ENCODE results near the gene ITGA11.
"Not testable (repeated sequence)": the region's sequence is repeated elsewhere in the genome, so short reads cannot be mapped to it uniquely, and the experiment has no call there.

ITGA11 gene

GRCh38 chr15:68424754-68425390 lies 7.1 kb downstream of the ITGA11 start:
- no peak for DNase-seq

DNA sequence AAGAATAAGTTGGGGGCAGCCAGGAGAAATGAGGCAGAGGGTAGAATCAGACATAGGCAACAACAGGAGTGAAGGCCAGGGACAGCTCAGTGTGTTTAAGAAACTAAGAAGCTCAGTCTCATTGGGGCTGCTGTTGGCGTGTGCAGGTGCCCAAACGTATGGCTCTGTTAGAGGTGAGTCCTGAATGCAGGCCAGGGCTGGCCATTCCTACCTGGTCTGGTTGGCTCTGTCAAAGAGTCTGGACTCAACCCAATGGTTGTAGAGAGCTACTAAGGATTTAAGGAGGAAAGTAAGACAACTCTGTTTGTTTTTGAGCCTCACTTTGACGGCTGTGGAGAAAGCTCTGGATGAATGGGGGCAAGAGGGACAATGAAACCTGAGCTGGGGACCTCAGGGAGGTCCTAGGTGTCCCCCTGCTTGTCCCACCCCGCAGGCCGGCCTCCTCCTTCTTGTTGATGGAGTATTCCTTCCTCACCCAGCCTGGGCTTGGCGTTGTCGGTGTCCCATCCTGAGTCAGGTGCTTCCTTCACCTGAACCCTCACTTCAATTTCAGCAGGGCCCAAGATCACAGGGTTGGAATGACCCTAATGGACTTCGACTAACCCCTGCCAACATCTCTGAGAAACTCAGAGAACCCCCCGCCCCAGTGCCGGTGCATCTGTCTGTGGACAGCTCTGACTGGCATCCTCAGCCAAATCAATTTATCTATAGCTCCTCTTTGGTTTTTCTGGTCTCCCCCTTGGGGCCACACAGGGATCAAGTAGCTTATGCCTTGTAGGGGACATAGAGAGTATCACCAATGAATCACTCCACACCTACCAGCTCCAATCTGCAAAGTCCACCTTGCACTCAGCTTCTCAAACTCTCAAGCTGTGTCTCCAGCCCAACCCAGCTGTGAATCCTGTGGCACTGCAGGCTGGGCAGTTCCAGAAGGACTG lies 8.3 kb downstream of the ITGA11 start:
- DNase-seq, result no peak

DNA sequence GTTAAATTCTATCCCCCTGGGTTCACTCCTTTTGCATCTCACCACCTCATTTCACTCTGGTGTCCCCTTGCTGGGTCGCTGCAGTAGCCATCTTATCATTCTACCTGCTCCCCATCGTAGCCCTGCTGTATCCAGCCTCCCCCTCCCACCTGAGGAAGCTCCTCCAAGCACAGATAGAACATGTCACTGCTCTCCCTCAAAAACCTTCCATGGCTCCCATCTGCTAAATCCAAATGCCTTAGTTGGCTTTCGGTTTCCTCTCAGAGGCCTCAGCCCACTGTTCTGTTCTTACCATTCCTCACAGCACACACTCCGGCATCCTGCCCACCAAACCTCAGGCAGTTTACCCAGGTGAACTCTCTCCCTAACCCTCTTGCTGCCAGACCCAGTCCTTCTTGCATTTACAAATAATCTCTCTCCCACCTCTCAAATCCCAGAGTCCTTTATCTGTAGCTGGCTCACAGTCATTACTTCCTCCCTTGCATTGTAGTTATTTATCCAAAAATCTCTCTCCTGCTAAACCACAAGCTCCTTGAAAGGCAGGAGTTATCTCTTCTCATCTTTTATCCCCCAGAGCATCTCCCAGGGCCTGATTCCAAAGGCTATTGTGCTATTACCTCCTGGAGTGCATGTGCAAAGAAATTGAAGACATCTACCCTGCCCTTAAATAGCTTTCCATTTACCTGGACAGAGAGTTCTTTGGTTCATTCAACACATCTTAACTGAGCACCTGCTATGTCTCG lies 9.4 kb downstream of the ITGA11 start:
- not testable (repeated sequence) for DNase-seq

- DNase-seq, result no peak
Observed at GRCh38 chr15:68421798-68422402, 10.1 kb downstream of the ITGA11 start.

DNA sequence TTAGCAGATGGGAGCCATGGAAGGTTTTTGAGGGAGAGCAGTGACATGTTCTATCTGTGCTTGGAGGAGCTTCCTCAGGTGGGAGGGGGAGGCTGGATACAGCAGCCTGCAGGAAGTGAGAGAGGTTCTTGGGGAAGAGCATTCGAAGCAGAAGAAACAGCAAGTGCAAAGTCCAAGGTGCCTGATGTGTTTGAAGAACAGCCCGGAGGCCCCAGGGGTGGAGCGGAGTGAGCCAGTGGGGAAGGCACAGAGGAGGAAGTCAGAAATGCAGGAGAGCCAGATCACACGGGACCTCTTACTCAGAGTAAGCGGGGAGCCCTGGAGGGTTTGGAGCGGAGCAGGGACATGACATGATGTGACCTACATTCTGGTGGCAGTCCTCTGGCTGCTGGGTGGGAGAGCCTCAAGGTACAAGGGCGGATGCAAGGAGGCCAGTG lies 10.8 kb downstream of the ITGA11 start:
- DNase-seq, result no peak

GRCh38 chr15:68420186-68420684 lies 11.7 kb downstream of the ITGA11 start:
- no peak for DNase-seq

GRCh38 chr15:68419301-68420175 lies 12.4 kb downstream of the ITGA11 start:
- no peak for DNase-seq

DNA sequence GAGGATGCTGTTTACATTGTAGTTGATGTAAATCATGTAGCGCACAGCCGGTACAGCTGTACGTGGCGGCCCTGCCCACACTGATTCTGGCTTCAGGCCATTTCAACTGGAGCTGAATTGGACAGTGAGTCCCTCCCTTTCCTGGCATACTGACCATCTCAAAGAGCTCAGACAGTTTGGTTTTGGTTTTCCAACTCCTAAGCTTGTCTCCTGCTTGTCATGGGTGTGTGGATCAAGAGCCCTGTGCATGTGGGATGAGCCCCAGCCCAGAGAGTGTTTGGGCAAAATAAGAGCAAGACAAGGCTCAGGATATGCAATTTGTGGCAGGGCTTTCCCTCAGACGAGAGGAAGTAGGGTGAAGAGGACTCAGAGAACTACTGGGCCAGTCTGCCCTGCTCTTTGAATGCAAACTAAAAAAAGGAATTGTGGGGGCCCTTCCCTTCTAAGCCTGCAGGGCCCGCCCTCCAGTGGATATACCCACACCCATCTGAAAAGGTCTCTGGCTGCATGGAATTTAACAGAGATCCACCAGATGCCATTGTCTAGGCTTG lies 13.3 kb downstream of the ITGA11 start:
- peak; percentile 40 to 72 for DNase-seq

- no peak for DNase-seq
Observed at GRCh38 chr15:68417897-68418296, 14.1 kb downstream of the ITGA11 start.

GRCh38 chr15:68417051-68417450 lies 14.9 kb downstream of the ITGA11 start:
- no peak for DNase-seq

GRCh38 chr15:68416158-68416535 lies 15.8 kb downstream of the ITGA11 start:
- no peak for DNase-seq

DNA sequence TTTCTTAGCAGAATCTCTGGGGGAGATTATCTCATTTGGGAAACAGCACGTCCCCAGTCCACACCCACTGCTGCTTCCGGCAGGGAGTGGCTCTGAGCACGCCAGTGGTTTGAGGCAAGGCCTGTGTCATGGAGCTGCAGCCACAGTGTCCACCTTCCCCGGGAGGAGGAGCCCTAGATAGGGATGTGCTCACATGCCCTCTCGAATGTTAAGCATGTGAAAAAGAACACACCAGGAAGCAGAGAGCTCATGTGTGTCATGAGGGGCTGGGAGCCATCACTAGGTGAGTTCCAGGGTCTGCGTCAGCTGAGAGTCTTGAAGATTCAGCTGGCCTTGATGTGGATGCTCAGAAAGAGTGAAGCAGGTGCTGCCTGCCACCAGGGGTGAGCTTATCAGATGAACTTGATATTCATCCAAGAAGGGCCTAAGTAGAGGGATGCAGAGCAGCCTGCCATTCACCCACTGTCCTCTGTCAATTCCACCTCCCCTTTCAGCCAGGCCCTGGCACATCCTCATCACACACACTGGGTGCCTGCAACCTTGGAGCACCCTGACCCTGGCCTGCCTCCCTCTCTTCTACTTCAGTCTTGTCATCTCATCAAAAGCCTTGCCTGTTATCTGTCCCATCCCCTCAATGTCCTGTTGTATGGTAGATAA lies 16.3 kb downstream of the ITGA11 start:
- DNase-seq, result no peak

- DNase-seq, result no peak
Observed at GRCh38 chr15:68415061-68415460, 16.9 kb downstream of the ITGA11 start.

GRCh38 chr15:68414591-68414990 lies 17.4 kb downstream of the ITGA11 start:
- DNase-seq, result no peak

DNA sequence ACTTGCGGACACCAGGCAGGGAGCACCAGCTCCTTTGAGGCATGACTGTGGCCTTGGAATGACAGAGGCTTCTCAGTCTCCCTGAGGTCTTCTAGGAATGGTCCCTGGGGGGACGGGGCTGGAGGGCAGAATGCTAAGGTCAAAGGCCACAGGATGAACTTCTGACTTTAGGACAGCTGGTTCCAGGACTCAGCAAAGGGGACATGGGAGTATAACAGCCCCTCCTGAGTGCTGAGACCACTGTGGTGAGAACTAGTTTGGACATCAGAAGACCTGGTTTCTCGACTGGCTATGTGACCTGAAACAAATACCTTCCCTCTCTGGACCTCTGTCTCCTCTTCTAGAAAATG lies 17.8 kb downstream of the ITGA11 start:
- no peak for DNase-seq

DNA sequence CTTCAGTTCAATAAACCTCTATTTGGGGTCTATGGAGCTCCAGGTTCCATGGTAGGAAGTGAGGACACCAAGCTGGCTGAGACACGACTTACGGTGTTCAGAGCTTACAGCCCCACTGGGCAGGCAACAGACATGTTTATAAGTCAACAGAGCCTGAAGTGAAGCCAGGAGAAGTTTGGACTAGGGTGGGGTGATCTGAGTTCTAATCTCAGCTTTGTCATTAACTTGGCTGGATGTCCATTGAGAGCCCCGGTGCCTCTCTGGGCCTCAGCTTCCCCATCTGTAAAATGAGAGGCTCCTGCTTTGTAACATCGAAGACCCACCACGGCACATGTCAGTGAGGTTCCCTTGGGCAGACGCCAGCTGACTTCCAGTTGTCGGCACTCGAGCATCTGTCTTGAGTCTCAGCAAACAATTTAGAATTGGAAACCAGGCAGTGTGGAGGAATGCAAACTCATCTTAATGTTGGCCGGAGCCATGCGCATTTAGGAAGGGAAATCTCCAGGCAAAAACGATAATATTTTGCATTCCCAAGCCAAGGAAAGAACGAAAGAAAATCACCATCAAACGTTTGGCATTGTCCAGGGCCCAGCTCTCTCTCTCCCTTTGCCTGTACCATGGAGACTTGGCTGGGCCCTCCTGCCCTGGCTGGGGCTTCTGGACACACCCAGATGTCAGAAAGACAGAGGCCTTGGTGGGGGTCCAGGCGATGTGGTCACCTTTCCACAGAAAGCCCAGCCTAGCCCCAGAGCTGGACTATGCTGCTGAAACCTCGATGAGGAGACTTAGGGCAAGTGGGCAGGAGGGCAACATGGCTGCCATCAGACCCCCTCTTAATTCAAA lies 18.4 kb downstream of the ITGA11 start:
- DNase-seq, result no peak

DNA sequence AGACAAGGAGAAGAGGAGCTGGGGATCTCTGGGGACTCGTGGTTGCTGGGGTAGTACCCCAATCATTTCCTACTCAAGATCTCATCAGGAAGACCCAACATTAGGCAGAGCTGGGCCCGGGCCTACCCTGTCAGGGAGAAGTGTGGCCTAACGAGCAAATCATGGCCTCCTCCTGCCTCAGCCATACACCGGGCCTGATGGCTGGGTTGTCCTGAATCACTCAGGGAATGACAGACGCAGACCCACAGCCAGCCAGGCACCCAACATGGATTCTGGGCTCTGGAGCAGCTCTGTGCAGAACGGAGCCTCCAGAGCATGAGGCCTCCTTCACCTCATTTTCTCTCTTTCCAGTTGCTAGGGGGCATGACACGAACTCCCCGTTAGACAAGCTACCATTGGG lies 19.7 kb downstream of the ITGA11 start:
- no peak for DNase-seq

GRCh38 chr15:68411735-68412134 lies 20.2 kb downstream of the ITGA11 start:
- no peak for DNase-seq

DNA sequence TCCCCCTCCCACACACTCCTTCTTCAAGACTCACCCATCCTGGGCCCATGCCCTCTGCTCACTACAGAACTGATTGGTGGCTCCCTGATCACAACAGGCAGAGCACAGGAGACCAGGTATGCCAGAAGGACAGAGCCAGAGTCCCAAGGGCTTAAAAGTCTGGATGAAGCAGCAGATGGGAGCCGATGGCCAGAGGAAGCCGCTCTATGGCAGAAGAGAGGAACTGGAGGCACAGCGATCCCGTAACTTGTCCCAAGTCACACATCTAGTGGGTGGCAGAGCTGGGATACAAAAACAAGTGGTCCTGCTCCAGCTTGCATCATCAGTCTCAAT lies 20.7 kb downstream of the ITGA11 start:
- no peak for DNase-seq

All from NCI-H2081 (cell line).